ENCODE results near the gene BRPF3.

BRPF3 gene

GRCh38 chr6:36196113-36196879 lies at the start of gene BRPF3:
BRPF3 (plus strand) TSS chr6:36196744; CDS start chr6:36200323, 3,579 bp downstream.
- peak; percentile 41 for DNase-seq (ENCODE audit: low read depth)

- no peak for DNase-seq (ENCODE audit: low read depth)
Observed at GRCh38 chr6:36147294-36147693, 49.2 kb upstream of the BRPF3 start.

GRCh38 chr6:36149476-36149875 lies 47.1 kb upstream of the BRPF3 start:
- DNase-seq (ENCODE audit: low read depth): no peak

- no peak for DNase-seq (ENCODE audit: low read depth)
Observed at GRCh38 chr6:36150283-36150682, 46.3 kb upstream of the BRPF3 start.

- DNase-seq (ENCODE audit: low read depth): no peak
Observed at GRCh38 chr6:36154286-36154685, 42.3 kb upstream of the BRPF3 start.

- DNase-seq (ENCODE audit: low read depth): no peak
Observed at GRCh38 chr6:36155662-36156061, 40.9 kb upstream of the BRPF3 start.

- DNase-seq (ENCODE audit: low read depth): no peak
Observed at GRCh38 chr6:36160147-36160760, 36.3 kb upstream of the BRPF3 start.

GRCh38 chr6:36169023-36170007 lies 27.2 kb upstream of the BRPF3 start:
- no peak for DNase-seq (ENCODE audit: low read depth)

- no peak for DNase-seq (ENCODE audit: low read depth)
Observed at GRCh38 chr6:36170704-36171103, 25.8 kb upstream of the BRPF3 start.

GRCh38 chr6:36171573-36171972 lies 25.0 kb upstream of the BRPF3 start:
- no peak for DNase-seq (ENCODE audit: low read depth)

- DNase-seq (ENCODE audit: low read depth): no peak
Observed at GRCh38 chr6:36177166-36177565, 19.4 kb upstream of the BRPF3 start.

- DNase-seq (ENCODE audit: low read depth): no peak
Observed at GRCh38 chr6:36178544-36178943, 18.0 kb upstream of the BRPF3 start.

GRCh38 chr6:36180126-36180525 lies 16.4 kb upstream of the BRPF3 start:
- DNase-seq (ENCODE audit: low read depth): no peak

- no peak for DNase-seq (ENCODE audit: low read depth)
Observed at GRCh38 chr6:36184311-36184710, 12.2 kb upstream of the BRPF3 start.

GRCh38 chr6:36186199-36186598 lies 10.3 kb upstream of the BRPF3 start:
- no peak for DNase-seq (ENCODE audit: low read depth)

GRCh38 chr6:36187446-36187845 lies 9.1 kb upstream of the BRPF3 start:
- DNase-seq (ENCODE audit: low read depth): no peak

GRCh38 chr6:36195471-36196112 lies 952 bp upstream of the BRPF3 start:
- DNase-seq (ENCODE audit: low read depth): no peak

- DNase-seq (ENCODE audit: low read depth): peak; percentile 100
Observed at GRCh38 chr6:36196880-36197548, 470 bp downstream of the BRPF3 start.

- DNase-seq (ENCODE audit: low read depth): no peak
Observed at GRCh38 chr6:36197739-36198221, 1.2 kb downstream of the BRPF3 start.

- DNase-seq (ENCODE audit: low read depth): no peak
Observed at GRCh38 chr6:36198986-36199385, 2.4 kb downstream of the BRPF3 start.

GRCh38 chr6:36200154-36200891 lies 3.8 kb downstream of the BRPF3 start:
- DNase-seq (ENCODE audit: low read depth): no peak
